ENCODE data around the gene CFAP74.

The CFAP74 gene

DNA sequence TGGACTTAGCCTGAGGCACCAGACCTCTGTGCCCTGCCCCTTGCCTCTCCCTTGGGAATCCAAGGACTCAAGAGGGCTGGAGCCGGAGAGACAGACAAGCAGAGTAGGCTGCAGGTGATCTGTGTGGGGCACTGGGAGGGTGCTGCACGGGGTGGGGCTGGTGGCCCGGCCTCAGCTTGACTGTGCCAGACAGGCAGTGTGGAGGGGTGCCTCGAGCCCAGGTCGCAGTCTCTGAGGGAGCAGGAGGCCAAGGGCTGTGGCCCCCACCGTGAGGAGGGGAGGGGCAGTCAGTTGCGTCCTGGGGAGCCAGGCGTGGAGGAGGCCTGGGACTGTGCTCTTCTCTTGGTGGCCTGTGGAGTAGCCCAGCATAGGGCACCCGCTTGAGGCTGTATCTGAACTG, 19.6 kb upstream of the CFAP74 start:
- H3K4me1 ChIP-seq (ENCODE audit: insufficient read depth, low read length) = peaks cover 20% of the 10 kb centered on the region
- no peak overlapping the region for H3K4me3 ChIP-seq (ENCODE audit: low read depth in 1 of 2, low read length in 2 of 2)
- no peak for TF ChIP-seq EZH2 (IDR thresholded peaks at IDR 0.05; ENCODE audit: borderline replicate concordance, low read depth, low read length, severe bottlenecking)
- TF ChIP-seq, protein P1, sequence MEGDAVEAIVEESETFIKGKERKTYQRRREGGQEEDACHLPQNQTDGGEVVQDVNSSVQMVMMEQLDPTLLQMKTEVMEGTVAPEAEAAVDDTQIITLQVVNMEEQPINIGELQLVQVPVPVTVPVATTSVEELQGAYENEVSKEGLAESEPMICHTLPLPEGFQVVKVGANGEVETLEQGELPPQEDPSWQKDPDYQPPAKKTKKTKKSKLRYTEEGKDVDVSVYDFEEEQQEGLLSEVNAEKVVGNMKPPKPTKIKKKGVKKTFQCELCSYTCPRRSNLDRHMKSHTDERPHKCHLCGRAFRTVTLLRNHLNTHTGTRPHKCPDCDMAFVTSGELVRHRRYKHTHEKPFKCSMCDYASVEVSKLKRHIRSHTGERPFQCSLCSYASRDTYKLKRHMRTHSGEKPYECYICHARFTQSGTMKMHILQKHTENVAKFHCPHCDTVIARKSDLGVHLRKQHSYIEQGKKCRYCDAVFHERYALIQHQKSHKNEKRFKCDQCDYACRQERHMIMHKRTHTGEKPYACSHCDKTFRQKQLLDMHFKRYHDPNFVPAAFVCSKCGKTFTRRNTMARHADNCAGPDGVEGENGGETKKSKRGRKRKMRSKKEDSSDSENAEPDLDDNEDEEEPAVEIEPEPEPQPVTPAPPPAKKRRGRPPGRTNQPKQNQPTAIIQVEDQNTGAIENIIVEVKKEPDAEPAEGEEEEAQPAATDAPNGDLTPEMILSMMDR (IDR thresholded peaks at IDR 0.05; ENCODE audit: borderline replicate concordance, extremely low read depth, low read length, poor library complexity, severe bottlenecking) = no peak
- no peaks in the 10 kb centered on the region for H3K27me3 ChIP-seq (ENCODE audit: insufficient read depth, low read length, poor library complexity)
- H4K20me1 ChIP-seq (ENCODE audit: insufficient read depth, low read length) = no peaks in the 10 kb centered on the region; the same call in 1 of the 2 replicates
- ATAC-seq (ENCODE audit: insufficient read depth, low read depth) (no peak), DNase-seq (no peak)
- no peaks in the 10 kb centered on the region for H3K9me3 ChIP-seq (ENCODE audit: insufficient read depth, low read length, severe bottlenecking)
- H3K36me3 ChIP-seq (ENCODE audit: insufficient read depth, low read length) = no peaks in the 10 kb centered on the region
- no peak overlapping the region for H3K27ac ChIP-seq (ENCODE audit: low read length)
- H2AFZ ChIP-seq (ENCODE audit: low read depth, low read length) = no peak overlapping the region
- H3K9ac ChIP-seq (ENCODE audit: low read depth, low read length) = no peak overlapping the region
- no peak overlapping the region for H3K4me2 ChIP-seq (ENCODE audit: insufficient read depth, low read length)
- H3K79me2 ChIP-seq (ENCODE audit: insufficient read depth, low read length) = no peaks in the 10 kb centered on the region

DNA sequence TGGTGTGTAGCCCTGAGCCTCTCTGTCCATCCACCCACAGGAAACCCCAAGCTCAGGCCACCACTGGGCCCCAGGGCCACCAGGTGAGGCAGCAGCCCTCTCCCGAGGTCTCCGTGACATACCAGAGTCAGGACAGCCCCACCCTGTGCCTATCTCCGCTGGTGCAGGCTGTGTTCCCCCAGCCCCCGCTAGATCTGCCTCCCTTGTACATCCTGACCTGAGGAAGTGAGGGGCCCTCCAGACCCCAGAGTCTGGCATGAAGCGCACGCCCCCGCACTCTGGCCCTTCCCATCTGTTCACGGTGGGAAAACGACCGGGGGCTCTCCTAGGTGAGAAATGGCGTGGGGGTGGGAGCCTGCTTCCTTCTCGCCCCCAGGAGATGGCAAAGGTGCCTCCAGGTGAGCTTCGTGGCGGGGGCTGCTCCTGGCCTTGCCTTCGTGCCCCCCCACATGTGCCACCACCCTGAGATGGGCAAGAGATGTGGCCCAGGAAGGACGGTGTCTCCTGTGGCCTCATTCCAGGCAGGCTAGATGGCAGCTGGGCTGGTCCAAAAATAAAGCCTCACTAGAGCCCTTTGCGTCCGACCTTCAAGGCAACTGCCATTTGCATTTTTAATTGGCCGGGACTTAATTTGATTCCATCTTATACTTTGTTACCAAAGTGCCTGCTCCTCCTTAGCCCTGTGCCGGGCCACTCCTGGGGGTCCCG, 18.6 kb upstream of the CFAP74 start:
- Histone ChIP-seq H3K79me2 (ENCODE audit: insufficient read depth, low read length) (no peaks in the 10 kb centered on the region), H3K4me3 (ENCODE audit: low read depth in 1 of 2, low read length in 2 of 2) (no peak overlapping the region), H3K4me1 (ENCODE audit: insufficient read depth, low read length) (peaks cover 20% of the 10 kb centered on the region), H2AFZ (ENCODE audit: low read depth, low read length) (no peak overlapping the region), H3K36me3 (ENCODE audit: insufficient read depth, low read length) (no peaks in the 10 kb centered on the region), H3K9ac (ENCODE audit: low read depth, low read length) (no peak overlapping the region), H3K4me2 (ENCODE audit: insufficient read depth, low read length) (no peak overlapping the region), H3K27me3 (ENCODE audit: insufficient read depth, low read length, poor library complexity) (no peaks in the 10 kb centered on the region), H4K20me1 (ENCODE audit: insufficient read depth, low read length) (no peaks in the 10 kb centered on the region; the same call in 1 of the 2 replicates), H3K9me3 (ENCODE audit: insufficient read depth, low read length, severe bottlenecking) (no peaks in the 10 kb centered on the region), H3K27ac (ENCODE audit: low read length) (no peak overlapping the region)
- TF ChIP-seq, protein P1 (IDR thresholded peaks at IDR 0.05; ENCODE audit: borderline replicate concordance, extremely low read depth, low read length, poor library complexity, severe bottlenecking) = no peak
- TF ChIP-seq EZH2 (IDR thresholded peaks at IDR 0.05; ENCODE audit: borderline replicate concordance, low read depth, low read length, severe bottlenecking) = no peak
- ATAC-seq (ENCODE audit: insufficient read depth, low read depth) (no peak), DNase-seq (no peak)

DNA sequence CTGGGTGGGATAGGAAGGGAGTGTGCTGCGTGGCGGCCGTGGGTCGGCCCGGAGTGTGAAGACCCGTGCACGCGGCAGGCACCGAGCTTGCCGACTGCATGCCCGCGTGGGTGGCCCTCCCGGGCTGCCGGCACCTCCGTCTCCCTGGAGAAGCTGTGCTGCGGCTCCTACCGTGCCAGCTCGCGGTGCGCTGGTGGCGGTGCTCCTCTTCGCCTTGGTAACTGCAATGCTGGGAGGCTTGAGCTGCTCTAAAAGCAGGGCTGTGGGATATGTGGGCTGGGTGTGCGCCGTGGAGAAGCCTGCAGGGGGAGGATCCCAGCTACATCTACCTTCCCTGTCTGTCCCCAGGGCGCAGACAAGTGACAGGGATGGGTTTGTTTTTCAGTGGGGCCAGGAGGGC, 18.0 kb upstream of the CFAP74 start:
- no peak for DNase-seq

More for the DNA sequence above, 18.0 kb upstream of the CFAP74 start:
- TF ChIP-seq, protein P1 (IDR thresholded peaks at IDR 0.05; ENCODE audit: borderline replicate concordance, extremely low read depth, low read length, poor library complexity, severe bottlenecking) = no peak
- no peak for TF ChIP-seq EZH2 (IDR thresholded peaks at IDR 0.05; ENCODE audit: borderline replicate concordance, low read depth, low read length, severe bottlenecking)
- Histone ChIP-seq H3K27ac (ENCODE audit: low read length) (no peak overlapping the region), H3K4me3 (ENCODE audit: low read depth in 1 of 2, low read length in 2 of 2) (no peak overlapping the region), H3K9ac (ENCODE audit: low read depth, low read length) (no peak overlapping the region), H3K4me1 (ENCODE audit: insufficient read depth, low read length) (peaks cover 17% of the 10 kb centered on the region), H3K79me2 (ENCODE audit: insufficient read depth, low read length) (no peaks in the 10 kb centered on the region), H2AFZ (ENCODE audit: low read depth, low read length) (no peak overlapping the region), H3K36me3 (ENCODE audit: insufficient read depth, low read length) (no peaks in the 10 kb centered on the region), H4K20me1 (ENCODE audit: insufficient read depth, low read length) (no peaks in the 10 kb centered on the region; the same call in 1 of the 2 replicates), H3K27me3 (ENCODE audit: insufficient read depth, low read length, poor library complexity) (no peaks in the 10 kb centered on the region), H3K9me3 (ENCODE audit: insufficient read depth, low read length, severe bottlenecking) (no peaks in the 10 kb centered on the region), H3K4me2 (ENCODE audit: insufficient read depth, low read length) (no peak overlapping the region)
- ATAC-seq (ENCODE audit: insufficient read depth, low read depth) = no peak

Data from DND-41 (cell line).